Keratinocyte (primary cell): ENCODE data around the gene SERINC5.

Experiments used
- CTCF ChIP-seq, 3 experiments: IDR thresholded peaks in 1 of 3; conservative IDR thresholded peaks in 1 of 3; optimal IDR thresholded peaks in 1 of 3; 2 replicates in 2 of 3; 3 replicates in 1 of 3; pipeline versions ENCODE3 to v1.5.1; 2011; ENCODE audit warnings: low read length in 3 of 3, mild to moderate bottlenecking in 3 of 3, moderate library complexity in 2 of 3, control low read depth in 1 of 3, inconsistent platforms in 1 of 3; ENCODE audit not compliant: insufficient read depth in 2 of 3; ENCODE audit errors: extremely low read depth in 1 of 3
- EZH2 ChIP-seq: IDR thresholded peaks from one replicate; pipeline ENCODE4 v1.6.1; 2012; ENCODE audit warnings: inconsistent platforms, mild to moderate bottlenecking, low read length, moderate library complexity

GRCh38 chr5:80260461-80260860, 4.6 kb upstream of the SERINC5 start:
- TF ChIP-seq EZH2 (no peak), CTCF (optimal IDR thresholded peaks at IDR 0.05 in 1 of 3, IDR thresholded peaks at IDR 0.05 in 1 of 3, conservative IDR thresholded peaks at IDR 0.05 in 1 of 3; ENCODE audit: extremely low read depth in 1 of 3, insufficient read depth in 2 of 3, low read length in 3 of 3) (no peak)
